ENCODE results near the gene CENPVL2. TPM values are rescaled to one million over a fixed set of nuclear protein-coding genes. Genes with fewer than 3 reads are reported as not detected.
"Not testable (repeated sequence)": the region's sequence is repeated elsewhere in the genome, so short reads cannot be mapped to it uniquely, and the experiment has no call there.

Gene CENPVL2
- not detected for total RNA-seq
- long read RNA-seq = 0 reads

- intact Hi-C loops (cut with DNase I); DNase-seq (ENCODE audit: missing footprints); ATAC-seq: not testable (repeated sequence)
These were observed at the start of gene CENPVL2 for GRCh38 chrX:51682720-51683062. Gene CENPVL2 (minus strand): TSS chrX:51682831. CDS start chrX:51682831, 0 bp downstream.

DNA sequence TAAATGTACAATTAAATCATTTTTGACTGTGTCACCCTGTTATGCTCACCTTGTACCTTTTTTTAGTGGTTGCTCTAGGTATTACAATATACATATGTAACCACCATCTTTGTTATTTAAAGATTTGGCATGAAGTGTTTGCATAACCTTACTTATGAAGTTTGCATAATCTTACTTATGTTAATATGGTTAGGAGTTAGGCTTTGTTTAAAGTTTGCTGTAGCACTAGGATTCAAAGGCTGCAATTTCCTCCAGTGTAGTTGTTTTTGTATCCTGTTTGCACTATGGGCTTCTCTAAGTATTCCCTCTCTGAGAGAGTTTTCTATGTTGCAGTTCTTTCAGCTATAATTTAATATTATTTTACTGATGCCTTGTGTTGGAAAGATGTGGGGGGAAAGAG, 45.6 kb upstream of the CENPVL2 start:
- intact Hi-C loops (cut with DNase I) = no loop called here
- DNase-seq (ENCODE audit: missing footprints) (no peak), ATAC-seq (no peak)

DNA sequence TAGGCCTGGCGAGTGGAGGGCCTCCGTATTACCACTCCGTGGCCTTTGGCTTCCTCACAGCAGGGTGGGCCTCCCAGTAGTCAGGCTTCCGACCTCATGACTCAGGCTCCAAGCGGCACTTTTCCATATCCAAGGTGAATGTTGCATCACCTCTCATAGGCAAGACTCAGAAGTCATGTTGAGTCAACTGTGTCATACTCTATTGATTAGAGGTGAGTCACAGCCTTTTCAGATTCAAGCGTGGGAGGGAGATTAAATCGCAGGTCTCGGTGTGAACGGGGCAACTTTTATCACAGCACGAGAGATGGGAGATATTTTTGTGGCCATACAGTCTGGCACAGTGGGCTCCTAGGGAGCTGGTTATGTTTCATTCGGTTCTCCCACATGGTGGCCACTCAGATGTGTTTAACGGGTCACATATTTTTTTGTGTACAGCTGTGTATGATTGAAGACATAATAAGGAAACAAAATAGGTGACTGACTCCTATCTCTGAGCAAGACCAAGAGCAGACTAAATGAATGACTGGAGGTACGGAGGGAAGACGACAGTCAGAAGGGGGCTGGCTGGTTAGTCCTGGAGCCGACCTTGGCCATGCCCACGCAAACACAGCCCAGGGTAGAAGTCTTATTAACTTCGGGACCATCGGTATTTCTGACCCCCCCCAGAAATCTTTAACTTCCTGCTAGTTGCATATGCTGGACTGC, 30.5 kb upstream of the CENPVL2 start:
- ATAC-seq; DNase-seq (ENCODE audit: missing footprints); intact Hi-C loops (cut with DNase I): not testable (repeated sequence)

GRCh38 chrX:51710277-51711164, 27.9 kb upstream of the CENPVL2 start, which contains the start of gene CENPVL1:
Gene CENPVL1 (plus strand): TSS chrX:51710512. CDS start chrX:51710512, 0 bp downstream.
- DNase-seq (ENCODE audit: missing footprints); intact Hi-C loops (cut with DNase I); ATAC-seq: not testable (repeated sequence)

DNA sequence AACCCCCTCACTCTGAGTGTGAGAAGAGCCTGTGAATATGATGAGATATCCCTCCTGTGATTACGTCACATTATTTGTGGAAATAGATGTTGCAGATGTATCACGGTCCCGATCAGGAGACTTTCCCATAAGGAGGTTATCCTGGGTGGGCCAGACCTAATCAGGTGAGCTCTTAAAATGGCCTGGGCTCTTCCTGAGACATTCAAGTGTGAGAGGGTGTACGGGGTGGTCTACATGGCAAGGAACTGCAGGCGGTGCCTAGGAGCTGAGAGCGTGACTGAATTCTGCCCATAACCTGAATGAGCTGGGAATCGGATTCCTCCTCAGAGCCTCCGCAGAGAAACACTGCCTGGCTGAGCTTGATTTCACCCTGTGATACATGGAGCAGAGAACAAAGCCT, 14.8 kb upstream of the CENPVL2 start:
- ATAC-seq (no peak), DNase-seq (ENCODE audit: missing footprints) (no peak)
- intact Hi-C loops (cut with DNase I) = no loop called here

GRCh38 chrX:51694254-51694653, 11.6 kb upstream of the CENPVL2 start:
- DNase-seq (ENCODE audit: missing footprints) = no peak
- no peak for ATAC-seq
- intact Hi-C loops (cut with DNase I) = no loop called here

DNA sequence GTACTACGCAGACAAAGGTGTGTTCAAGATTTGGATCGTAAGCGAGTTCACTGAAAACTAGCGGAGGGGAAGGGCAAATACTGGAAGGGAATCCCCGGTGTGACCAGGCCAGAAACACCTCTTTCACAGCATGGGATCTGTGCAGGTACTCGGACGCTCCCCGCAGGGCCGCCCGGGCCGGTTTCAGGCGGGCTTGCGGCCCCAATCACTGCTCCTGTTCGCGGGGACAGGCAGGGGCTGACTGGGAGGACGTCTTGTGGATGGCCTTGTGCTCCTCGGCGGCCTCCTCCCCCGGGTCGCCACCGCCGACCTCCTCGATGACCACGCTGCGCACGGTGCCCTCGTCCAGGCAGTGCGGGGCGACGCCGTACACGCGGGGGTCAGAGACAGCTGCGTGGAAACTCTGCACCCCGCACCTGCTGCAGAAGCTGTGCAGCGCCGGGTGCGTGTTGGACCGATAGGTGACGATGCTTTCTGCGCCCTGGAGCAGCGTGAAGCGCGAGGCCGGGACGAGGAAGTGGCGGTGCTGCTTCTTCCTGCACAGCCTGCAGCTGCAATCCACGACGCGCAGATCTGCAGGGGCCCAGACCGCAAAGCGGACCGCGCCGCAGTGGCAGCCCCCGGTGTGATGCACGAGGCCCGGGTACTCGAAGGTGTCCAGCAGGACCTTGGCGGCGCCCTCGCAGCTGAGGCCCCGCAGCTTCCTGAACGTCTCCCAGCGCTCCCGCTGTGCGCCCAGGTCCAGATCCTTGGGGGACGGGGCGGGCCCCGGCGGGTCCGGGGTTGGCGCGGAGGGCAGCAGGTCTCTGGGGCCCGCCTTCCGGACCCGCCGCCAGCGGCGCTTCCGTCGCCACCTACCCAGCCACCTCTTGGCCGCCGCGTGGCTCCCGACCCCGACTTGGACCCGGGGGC, 567 bp downstream of the CENPVL2 start:
- ATAC-seq; DNase-seq (ENCODE audit: missing footprints); intact Hi-C loops (cut with DNase I): not testable (repeated sequence)

DNA sequence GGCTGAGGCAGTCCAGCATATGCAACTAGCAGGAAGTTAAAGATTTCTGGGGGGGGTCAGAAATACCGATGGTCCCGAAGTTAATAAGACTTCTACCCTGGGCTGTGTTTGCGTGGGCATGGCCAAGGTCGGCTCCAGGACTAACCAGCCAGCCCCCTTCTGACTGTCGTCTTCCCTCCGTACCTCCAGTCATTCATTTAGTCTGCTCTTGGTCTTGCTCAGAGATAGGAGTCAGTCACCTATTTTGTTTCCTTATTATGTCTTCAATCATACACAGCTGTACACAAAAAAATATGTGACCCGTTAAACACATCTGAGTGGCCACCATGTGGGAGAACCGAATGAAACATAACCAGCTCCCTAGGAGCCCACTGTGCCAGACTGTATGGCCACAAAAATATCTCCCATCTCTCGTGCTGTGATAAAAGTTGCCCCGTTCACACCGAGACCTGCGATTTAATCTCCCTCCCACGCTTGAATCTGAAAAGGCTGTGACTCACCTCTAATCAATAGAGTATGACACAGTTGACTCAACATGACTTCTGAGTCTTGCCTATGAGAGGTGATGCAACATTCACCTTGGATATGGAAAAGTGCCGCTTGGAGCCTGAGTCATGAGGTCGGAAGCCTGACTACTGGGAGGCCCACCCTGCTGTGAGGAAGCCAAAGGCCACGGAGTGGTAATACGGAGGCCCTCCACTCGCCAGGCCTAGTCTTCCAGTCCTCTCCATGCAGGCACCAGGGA, 2.8 kb downstream of the CENPVL2 start:
- ATAC-seq; DNase-seq (ENCODE audit: missing footprints); intact Hi-C loops (cut with DNase I): not testable (repeated sequence)

- ATAC-seq (no peak), DNase-seq (ENCODE audit: missing footprints) (no peak)
- intact Hi-C loops (cut with DNase I) = no loop called here
These were observed 16.6 kb downstream of the CENPVL2 start for GRCh38 chrX:51665981-51666380.

- intact Hi-C loops (cut with DNase I) = loop anchor here (5.0 kb wide), 1 partner anchor 219 kb away; no protein-coding TSS in a partner anchor
- ATAC-seq (no peak), DNase-seq (ENCODE audit: missing footprints) (no peak)
These were observed 39.3 kb downstream of the CENPVL2 start for GRCh38 chrX:51643377-51643776.

GRCh38 chrX:51641421-51642021, 41.1 kb downstream of the CENPVL2 start:
- no peak for DNase-seq (ENCODE audit: missing footprints)
- ATAC-seq = no peak
- intact Hi-C loops (cut with DNase I) = loop anchor here (5.0 kb wide), 1 partner anchor 221 kb away; no protein-coding TSS in a partner anchor

- DNase-seq (ENCODE audit: missing footprints); ATAC-seq; intact Hi-C loops (cut with DNase I): not testable (repeated sequence)
These were observed 46.1 kb downstream of the CENPVL2 start for GRCh38 chrX:51636511-51636910.

Other genes with a start within 250 kb of the CENPVL2 start
- gene NUDT11, start 186.2 kb downstream of the CENPVL2 start, total RNA-seq = 0.14 TPM
- gene CENPVL3, start 63.9 kb downstream of the CENPVL2 start, total RNA-seq = not detected
- not detected for gene CENPVL1, start 27.7 kb upstream of the CENPVL2 start, total RNA-seq
- 8.6 TPM for gene GSPT2, start 60.6 kb upstream of the CENPVL2 start, total RNA-seq
- gene MAGED1, start 210.8 kb upstream of the CENPVL2 start, total RNA-seq = 56.4 TPM